Measurements from ENCODE around the gene PIAS1.

The PIAS1 gene

DNA sequence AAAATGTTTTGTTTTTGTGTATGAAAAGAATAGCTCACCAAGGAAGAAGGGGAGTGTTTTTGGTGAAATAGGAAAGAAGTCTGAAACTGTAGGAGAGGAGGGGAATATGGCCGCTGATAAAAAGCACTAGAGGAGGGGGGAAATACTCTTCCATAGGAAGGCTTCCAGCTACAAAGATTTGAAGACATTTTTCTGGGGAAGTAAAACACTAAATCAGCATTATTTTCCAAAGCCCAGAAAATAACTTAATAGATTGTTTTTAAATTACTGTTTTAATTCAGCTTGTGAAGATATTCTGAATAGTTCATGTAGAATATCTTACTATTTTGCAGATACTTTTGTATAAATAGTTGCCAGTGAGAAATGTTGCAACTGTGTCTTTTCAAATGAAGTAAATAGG is 96.1 kb downstream of the PIAS1 start:
- no peak for DNase-seq (ENCODE audit: low read depth)
- H3K4me3 ChIP-seq (ENCODE audit: low read length) = no peak overlapping the region
- TF ChIP-seq CTCF (conservative IDR thresholded peaks at IDR 0.05; ENCODE audit: low read length) = no peak

GRCh38 chr15:68151277-68151676 is 97.2 kb downstream of the PIAS1 start:
- peak; percentile 25 for DNase-seq (ENCODE audit: low read depth)
- no peak overlapping the region for H3K4me3 ChIP-seq (ENCODE audit: low read length)
- no peak for TF ChIP-seq CTCF (conservative IDR thresholded peaks at IDR 0.05; ENCODE audit: low read length)

GRCh38 chr15:68152342-68152741 is 98.2 kb downstream of the PIAS1 start:
- no peak overlapping the region for H3K4me3 ChIP-seq (ENCODE audit: low read length)
- no peak for DNase-seq (ENCODE audit: low read depth)
- TF ChIP-seq CTCF (conservative IDR thresholded peaks at IDR 0.05; ENCODE audit: low read length) = no peak

DNA sequence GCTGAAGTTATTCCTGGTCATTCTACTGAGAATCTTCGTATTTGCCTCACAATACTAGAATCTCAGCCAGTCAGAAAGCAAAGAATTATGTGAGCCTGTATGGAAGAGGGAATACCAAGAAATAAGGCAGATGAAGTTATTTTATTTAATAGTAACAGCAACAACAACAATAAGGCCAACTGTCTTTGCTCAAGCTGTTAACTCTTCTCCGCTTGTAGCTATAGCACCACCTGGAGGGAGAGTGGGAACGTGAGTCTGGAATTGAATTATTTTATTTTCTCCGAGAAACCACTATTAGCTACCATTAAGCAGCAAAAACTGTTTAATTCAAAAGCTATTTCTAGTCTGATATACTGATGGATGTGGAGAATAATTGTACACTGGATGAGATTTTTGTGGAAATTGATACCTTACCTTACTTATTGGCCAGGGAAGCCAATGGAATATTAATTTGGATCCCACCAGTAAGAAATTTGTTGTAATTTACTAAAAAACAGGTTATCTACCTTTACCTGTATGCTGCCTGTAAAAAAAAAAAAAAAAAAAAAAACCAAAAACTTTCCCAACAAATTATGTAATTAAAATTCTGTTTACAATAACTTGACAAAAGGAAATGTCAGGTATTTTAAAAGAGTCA is 100.9 kb downstream of the PIAS1 start:
- DNase-seq (ENCODE audit: low read depth) = peak; percentile 71
- TF ChIP-seq CTCF (conservative IDR thresholded peaks at IDR 0.05; ENCODE audit: low read length) = peak; percentile 88
- H3K4me3 ChIP-seq (ENCODE audit: low read length) = no peak overlapping the region

DNA sequence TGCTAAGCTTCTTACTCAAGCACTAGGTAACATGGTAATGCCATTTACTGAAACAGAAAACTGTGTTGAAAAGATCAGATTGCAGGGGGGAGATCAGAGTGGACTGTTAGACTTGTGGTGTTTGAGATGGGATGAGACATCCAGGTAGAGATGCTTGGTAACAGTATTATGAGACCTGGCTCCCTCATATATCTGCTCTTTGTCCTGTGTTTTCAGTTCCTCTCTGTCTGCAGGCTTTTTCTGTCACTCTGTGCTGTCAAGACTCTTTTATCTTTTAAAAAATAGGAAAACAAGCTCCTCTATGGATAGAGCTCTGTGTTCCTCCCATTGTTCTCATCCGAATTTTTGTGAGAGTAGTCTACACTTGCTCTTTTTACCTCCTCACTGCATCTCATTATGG is 103.0 kb downstream of the PIAS1 start:
- H3K4me3 ChIP-seq (ENCODE audit: low read length) = no peak overlapping the region
- TF ChIP-seq CTCF (conservative IDR thresholded peaks at IDR 0.05; ENCODE audit: low read length) = no peak
- DNase-seq (ENCODE audit: low read depth) = no peak

- no peak for DNase-seq (ENCODE audit: low read depth)
- TF ChIP-seq CTCF (conservative IDR thresholded peaks at IDR 0.05; ENCODE audit: low read length) = no peak
- no peak overlapping the region for H3K4me3 ChIP-seq (ENCODE audit: low read length)
Measured at GRCh38 chr15:68158046-68158628, 104.0 kb downstream of the PIAS1 start.

GRCh38 chr15:68163191-68163590 is 109.1 kb downstream of the PIAS1 start:
- no peak overlapping the region for H3K4me3 ChIP-seq (ENCODE audit: low read length)
- DNase-seq (ENCODE audit: low read depth) = no peak
- no peak for TF ChIP-seq CTCF (conservative IDR thresholded peaks at IDR 0.05; ENCODE audit: low read length)

Measured in AG10803 (cell line).